ENCODE results near the gene ZHX3. TPM values are rescaled to one million over a fixed set of nuclear protein-coding genes. Genes with fewer than 3 reads are reported as not detected.

ZHX3 gene
- polyA plus RNA-seq, 3 donors = 0.58 to 3.2 (median 1.1) TPM

GRCh38 chr20:41201760-41202159 lies 115.8 kb downstream of the ZHX3 start:
- Histone ChIP-seq H3K4me1 (ENCODE audit: control insufficient read depth in 1 of 2, insufficient read depth in 2 of 2, low read length in 2 of 2) (no peaks in the 10 kb centered on the region), H3K36me3 (replicated peaks in 1 of 2; ENCODE audit: control insufficient read depth in 1 of 2, insufficient read depth in 2 of 2, low read length in 2 of 2) (peaks cover 0 to 5% of the 10 kb centered on the region in 2 donors), H3K9ac (ENCODE audit: insufficient read depth, low read length, poor library complexity, severe bottlenecking) (no peak overlapping the region), H3K27ac (ENCODE audit: low read depth in 1 of 2, low read length in 2 of 2) (no peak overlapping the region), H3K4me2 (replicated peaks; ENCODE audit: extremely low read depth, low read length, poor library complexity, severe bottlenecking) (no peak overlapping the region), H3K79me2 (ENCODE audit: insufficient read depth, low read length) (no peaks in the 10 kb centered on the region), H4K20me1 (ENCODE audit: insufficient read depth, low read length) (no peaks in the 10 kb centered on the region), H3K4me3 (replicated peaks in 1 of 3; ENCODE audit: low read depth in 2 of 3, low read length in 3 of 3) (no peak overlapping the region), H2AFZ (ENCODE audit: insufficient read depth, low read depth, low read length, poor library complexity, severe bottlenecking) (no peak overlapping the region), H3K27me3 (ENCODE audit: control insufficient read depth in 2 of 2, insufficient read depth in 2 of 2, low read length in 2 of 2) (no peaks in the 10 kb centered on the region), H3K9me3 (replicated peaks in 1 of 2; ENCODE audit: control insufficient read depth in 1 of 2, insufficient read depth in 1 of 2, low read length in 2 of 2) (peaks cover 7 to 26% of the 10 kb centered on the region in 2 donors)
- Mint-ChIP-seq H3K27me3 (ENCODE audit: low read depth in 3 of 3) (peaks cover 0 to 5% (median 0%) of the 10 kb centered on the region in 3 donors), H3K4me1 (peaks cover 4% of the 10 kb centered on the region), H3K36me3 (peaks cover 21 to 26% of the 10 kb centered on the region in 2 donors), H3K9me3 (peaks cover 11 to 39% (median 19%) of the 10 kb centered on the region in 7 donors), H3K27ac (no peak overlapping the region), H3K4me3 (no peak overlapping the region)
- TF ChIP-seq CTCF (IDR thresholded peaks at IDR 0.05) = no peak
- WGBS (ENCODE audit: insufficient coverage) = 94% methylated on average over 8 of the region's 8 CpGs
- no peak for DNase-seq
- intact Hi-C loops (cut with micrococcal nuclease) = no loop called here

- H3K27ac Mint-ChIP-seq = no peak overlapping the region
- H3K36me3 Mint-ChIP-seq = peaks cover 21 to 26% of the 10 kb centered on the region in 2 donors
- Histone ChIP-seq H3K9me3 (replicated peaks in 1 of 2; ENCODE audit: control insufficient read depth in 1 of 2, insufficient read depth in 1 of 2, low read length in 2 of 2) (peaks cover 7 to 26% of the 10 kb centered on the region in 2 donors), H4K20me1 (ENCODE audit: insufficient read depth, low read length) (no peaks in the 10 kb centered on the region), H2AFZ (ENCODE audit: insufficient read depth, low read depth, low read length, poor library complexity, severe bottlenecking) (no peak overlapping the region), H3K4me2 (replicated peaks; ENCODE audit: extremely low read depth, low read length, poor library complexity, severe bottlenecking) (no peak overlapping the region), H3K4me1 (ENCODE audit: control insufficient read depth in 1 of 2, insufficient read depth in 2 of 2, low read length in 2 of 2) (no peaks in the 10 kb centered on the region), H3K27ac (ENCODE audit: low read depth in 1 of 2, low read length in 2 of 2) (no peak overlapping the region), H3K36me3 (replicated peaks in 1 of 2; ENCODE audit: control insufficient read depth in 1 of 2, insufficient read depth in 2 of 2, low read length in 2 of 2) (peaks cover 0 to 5% of the 10 kb centered on the region in 2 donors), H3K27me3 (ENCODE audit: control insufficient read depth in 2 of 2, insufficient read depth in 2 of 2, low read length in 2 of 2) (no peaks in the 10 kb centered on the region), H3K4me3 (replicated peaks in 1 of 3; ENCODE audit: low read depth in 2 of 3, low read length in 3 of 3) (no peak overlapping the region), H3K9ac (ENCODE audit: insufficient read depth, low read length, poor library complexity, severe bottlenecking) (no peak overlapping the region), H3K79me2 (ENCODE audit: insufficient read depth, low read length) (no peaks in the 10 kb centered on the region)
- DNase-seq = no peak
- H3K4me3 Mint-ChIP-seq = no peak overlapping the region
- H3K4me1 Mint-ChIP-seq = peaks cover 4% of the 10 kb centered on the region
- H3K27me3 Mint-ChIP-seq (ENCODE audit: low read depth in 3 of 3) = peaks cover 0 to 5% (median 2%) of the 10 kb centered on the region in 3 donors
- intact Hi-C loops (cut with micrococcal nuclease) = no loop called here
- 83% methylated on average over 2 of the region's 3 CpGs for WGBS (ENCODE audit: insufficient coverage)
- H3K9me3 Mint-ChIP-seq = peaks cover 10 to 39% (median 19%) of the 10 kb centered on the region in 7 donors
- no peak for TF ChIP-seq CTCF (IDR thresholded peaks at IDR 0.05)
Observed at GRCh38 chr20:41200446-41201202, 116.9 kb downstream of the ZHX3 start.

All from CD14-positive monocyte (primary cell).